HG03045 (cell line): ENCODE results near the gene PPP6R1.

Experiments used
- ATAC-seq: cut with Tn5 transposase; IDR thresholded peaks from one replicate; pipeline ENCODE4 v1.9.1; 2021; ENCODE audit warnings: mild to moderate bottlenecking, moderate library complexity; ENCODE audit not compliant: unreplicated experiment

PPP6R1 gene

GRCh38 chr19:55258828-55259539, at the start of gene PPP6R1:
TSS of gene PPP6R1 (minus strand) at chr19:55259017. CDS start at chr19:55247103, 11,914 bp downstream.
- ATAC-seq: peak; percentile 76

- ATAC-seq: no peak
Observed at GRCh38 chr19:55308281-55308680, 49.5 kb upstream of the PPP6R1 start.

GRCh38 chr19:55306712-55307111, 47.9 kb upstream of the PPP6R1 start:
- ATAC-seq: no peak

- ATAC-seq: no peak
Observed at GRCh38 chr19:55305983-55306562, 47.3 kb upstream of the PPP6R1 start.

GRCh38 chr19:55305491-55305890, 46.7 kb upstream of the PPP6R1 start:
- ATAC-seq: no peak

GRCh38 chr19:55304980-55305379, 46.2 kb upstream of the PPP6R1 start:
- ATAC-seq: no peak

- ATAC-seq: no peak
Observed at GRCh38 chr19:55304279-55304978, 45.6 kb upstream of the PPP6R1 start.

GRCh38 chr19:55303477-55303876, 44.7 kb upstream of the PPP6R1 start:
- no peak for ATAC-seq

- no peak for ATAC-seq
Observed at GRCh38 chr19:55302318-55302703, 43.5 kb upstream of the PPP6R1 start.

GRCh38 chr19:55301459-55302317, 42.9 kb upstream of the PPP6R1 start:
- peak; percentile 65 for ATAC-seq

- no peak for ATAC-seq
Observed at GRCh38 chr19:55300886-55301458, 42.2 kb upstream of the PPP6R1 start.

- ATAC-seq: no peak
Observed at GRCh38 chr19:55299991-55300390, 41.2 kb upstream of the PPP6R1 start.

GRCh38 chr19:55297267-55297666, 38.5 kb upstream of the PPP6R1 start:
- ATAC-seq: no peak

- ATAC-seq: no peak
Observed at GRCh38 chr19:55289117-55289796, 30.4 kb upstream of the PPP6R1 start.

- ATAC-seq: no peak
Observed at GRCh38 chr19:55287361-55288079, 28.7 kb upstream of the PPP6R1 start.

GRCh38 chr19:55285229-55285890, 26.5 kb upstream of the PPP6R1 start:
- ATAC-seq: no peak

- ATAC-seq: no peak
Observed at GRCh38 chr19:55284405-55285058, 25.7 kb upstream of the PPP6R1 start.

- ATAC-seq: no peak
Observed at GRCh38 chr19:55283548-55284377, 24.9 kb upstream of the PPP6R1 start, which contains the start of gene BRSK1. TSS of gene BRSK1 (plus strand) at chr19:55283997. CDS start at chr19:55284443, 446 bp downstream.
